ENCODE measurements around the gene MPRIP.
A peak's percentile ranks its signal among the peaks of the same experiment; 100 is the strongest.

Gene MPRIP

GRCh38 chr17:17227608-17228520 lies 185.6 kb downstream of the MPRIP start:
- DNase-seq, result no peak

GRCh38 chr17:17228521-17229279 lies 186.4 kb downstream of the MPRIP start:
- DNase-seq, result no peak

- DNase-seq, result no peak
Measured at GRCh38 chr17:17229416-17230384, 187.4 kb downstream of the MPRIP start.

GRCh38 chr17:17231621-17232302 lies 189.5 kb downstream of the MPRIP start:
- no peak for DNase-seq

- no peak for DNase-seq
Measured at GRCh38 chr17:17232303-17232621, 190.0 kb downstream of the MPRIP start.

- no peak for DNase-seq
Measured at GRCh38 chr17:17235212-17236174, 193.2 kb downstream of the MPRIP start.

GRCh38 chr17:17236295-17237025 lies 194.2 kb downstream of the MPRIP start:
- no peak for DNase-seq

GRCh38 chr17:17237026-17237799 lies 195.0 kb downstream of the MPRIP start, which contains the start of gene FLCN:
Gene FLCN (minus strand): TSS chr17:17237168. CDS start chr17:17228137, 9,031 bp downstream.
- peak; percentile 80 for DNase-seq

GRCh38 chr17:17239832-17240231 lies 197.6 kb downstream of the MPRIP start:
- DNase-seq, result no peak

GRCh38 chr17:17241656-17242055 lies 199.4 kb downstream of the MPRIP start:
- DNase-seq, result no peak

- DNase-seq, result no peak
Measured at GRCh38 chr17:17242246-17242645, 200.0 kb downstream of the MPRIP start.

Measured in T1000 (cell line).